ENCODE measurements around the gene PYURF. TPM values are rescaled to one million over a fixed set of nuclear protein-coding genes. Genes with fewer than 3 reads are reported as not detected.

Gene PYURF
- total and polyA plus RNA-seq, 2 of the 4 experiments (the other 2 are of a cell fraction), result 40.2 to 43.4 TPM

GRCh38 chr4:88517825-88518224, 5.8 kb downstream of the PYURF start:
- Histone ChIP-seq H3K23ac (ENCODE audit: low read depth, low read length) (no peak overlapping the region), H2AFZ (replicated peaks; ENCODE audit: low read length, poor library complexity) (no peak overlapping the region), H3K9ac (ENCODE audit: low read depth, low read length) (no peak overlapping the region), H2AK5ac (ENCODE audit: low read depth, low read length) (no peak overlapping the region), H4K91ac (ENCODE audit: insufficient read depth, low read depth, low read length) (no peak overlapping the region), H2BK5ac (ENCODE audit: low read depth, low read length, poor library complexity, severe bottlenecking) (no peak overlapping the region), H4K20me1 (ENCODE audit: insufficient read depth, low read length) (peaks cover 4% of the 10 kb centered on the region; the same call in 1 of the 2 replicates), H4K5ac (ENCODE audit: low read depth, low read length) (no peak overlapping the region), H3K9me3 (ENCODE audit: control insufficient read depth, insufficient read depth, low read length) (no peaks in the 10 kb centered on the region), H3K4me2 (ENCODE audit: low read depth, low read length) (no peak overlapping the region), H3K4me3 (ENCODE audit: insufficient read depth, low read depth, low read length) (no peak overlapping the region), H2BK15ac (ENCODE audit: low read depth, low read length) (no peak overlapping the region), H3K4me1 (ENCODE audit: control insufficient read depth, insufficient read depth, low read length) (no peaks in the 10 kb centered on the region), H3K18ac (ENCODE audit: low read depth, low read length) (no peak overlapping the region), H2BK120ac (ENCODE audit: low read depth, low read length) (no peak overlapping the region), H3K14ac (replicated peaks; ENCODE audit: low read depth, low read length) (no peak overlapping the region), H4K8ac (ENCODE audit: low read depth in 2 of 2, low read length in 2 of 2) (no peak overlapping the region), H2BK20ac (ENCODE audit: low read depth, low read length) (no peak overlapping the region), H3K27ac (ENCODE audit: insufficient read depth, low read length) (no peak overlapping the region), H3K27me3 (ENCODE audit: control insufficient read depth, insufficient read depth, low read length) (no peaks in the 10 kb centered on the region), H3K9me1 (ENCODE audit: insufficient read depth, low read length) (no peaks in the 10 kb centered on the region), H3K56ac (ENCODE audit: extremely low read depth, insufficient read depth, low read length) (no peak overlapping the region), H3K79me1 (ENCODE audit: low read depth in 1 of 2, low read length in 2 of 2) (peaks cover 2 to 17% of the 10 kb centered on the region in 2 experiments; a peak in 2 of 4 replicates), H2AK9ac (replicated peaks; ENCODE audit: low read depth, low read length, poor library complexity) (no peak overlapping the region), H3K4ac (ENCODE audit: low read depth, low read length) (no peak overlapping the region), H3K36me3 (ENCODE audit: control insufficient read depth, insufficient read depth, low read length) (peaks cover 7% of the 10 kb centered on the region)
- intact Hi-C loops (cut with micrococcal nuclease), result loop anchor here (5.0 kb wide), 2 partner anchors 461 to 486 kb away; no protein-coding TSS in a partner anchor
- BruUV-seq (replicated peaks), result no TSS peak
- no CpG with 5 or more reads among the region's 3 CpGs for WGBS, 2 experiments (ENCODE audit: extremely low coverage in 2 of 2, insufficient read length in 1 of 2)
- dilution Hi-C loops (cut with HindIII; ENCODE audit: low sequenced_read_pairs, unreplicated experiment), result loop anchor here (25.0 kb wide), 1 partner anchor 281 kb away; no protein-coding TSS in a partner anchor
- CTCF ChIA-PET, result no interaction called here
- TF ChIP-seq CHD1 (IDR thresholded peaks at IDR 0.05; ENCODE audit: low read depth, low read length) (no peak), SMC3 (IDR thresholded peaks at IDR 0.05; ENCODE audit: low read depth, low read length) (no peak), CTCF (conservative IDR thresholded peaks at IDR 0.05; ENCODE audit: low read depth, low read length) (no peak), POLR2A (IDR thresholded peaks at IDR 0.05; ENCODE audit: low read depth, low read length) (no peak), BHLHE40 (IDR thresholded peaks at IDR 0.05; ENCODE audit: low read depth, low read length) (no peak), RAD21 (IDR thresholded peaks at IDR 0.05; ENCODE audit: low read length) (no peak), CEBPB (IDR thresholded peaks at IDR 0.05; ENCODE audit: low read depth, low read length) (no peak), ELK1 (IDR thresholded peaks at IDR 0.05; ENCODE audit: borderline replicate concordance, low read depth, low read length) (no peak), MAFK (IDR thresholded peaks at IDR 0.05; ENCODE audit: low read depth, low read length) (no peak), NFE2L2 (IDR thresholded peaks at IDR 0.05; ENCODE audit: low read depth, low read length) (no peak), RCOR1 (IDR thresholded peaks at IDR 0.05; ENCODE audit: insufficient replicate concordance, low read length) (no peak), MAZ (IDR thresholded peaks at IDR 0.05; ENCODE audit: borderline replicate concordance, low read depth, low read length) (no peak), RFX5 (IDR thresholded peaks at IDR 0.05; ENCODE audit: low read depth, low read length) (no peak), MXI1 (IDR thresholded peaks at IDR 0.05; ENCODE audit: borderline replicate concordance, low read depth, low read length) (no peak), USF2 (IDR thresholded peaks at IDR 0.05; ENCODE audit: low read depth, low read length) (no peak), FOS (IDR thresholded peaks at IDR 0.05; ENCODE audit: low read depth, low read length) (no peak)
- no peak for ATAC-seq (ENCODE audit: low read depth)
- in situ Hi-C loops (cut with MboI; ENCODE audit: low sequenced_read_pairs), result loop anchor here (5.0 to 10.0 kb wide), 4 partner anchors 143 to 486 kb away; partner anchors contain the start of genes HERC6 and PPM1K
- POLR2A ChIA-PET (ENCODE audit: unreplicated experiment), result no interaction called here
- DNase-seq, result no peak
